A549 (cell line): ENCODE data around the gene LYST. TPM values are rescaled to one million over a fixed set of nuclear protein-coding genes. Genes with fewer than 3 reads are reported as not detected.

ENCODE experiments used
- ATAC-seq, 2 experiments: fragments of 200-7000 bp in 1 of 2; fragments of >200 bp in 1 of 2; cut with Nextera tagmentation in 1 of 2; cut with Tn5 transposase in 1 of 2; 3 replicates each; pipeline versions ENCODE4 v1.8.0 to v1.9.1; 2018 to 2020; ENCODE audit warnings: mild to moderate bottlenecking in 1 of 2, moderate library complexity in 1 of 2
- CTCF ChIA-PET: fragments of 300-600 bp; sonication (Branson Sonifier 250); formaldehyde crosslinking; extraction: SDS; loops from one replicate; lab custom pipeline; 2021; ENCODE audit warnings: antibody characterized with exemption, inconsistent platforms; lab: Yijun Ruan, JAX
- POLR2A ChIA-PET: fragments of 350-600 bp; formaldehyde crosslinking; extraction: SDS; loops from one replicate; lab custom pipeline; 2021; ENCODE audit warnings: antibody characterized with exemption, inconsistent platforms; lab: Yijun Ruan, JAX
- DNase-seq, 2 experiments: peaks; one replicate each; pipeline versions ENCODE4 v3.0.0 to v3.0.0-alpha.2; 2011 to 2016; ENCODE audit warnings: low read depth in 1 of 2, low spot score in 1 of 2
- FAIRE-seq: peaks from 2 replicates; lab custom pipeline; 2011; peaks lifted over from hg19 to GRCh38; lab: Jason Lieb, UNC
- H3K27ac ChIP-seq, 2 experiments: fragments of >200 bp; sonication (Bioruptor Twin); formaldehyde crosslinking; 3 replicates each; pipeline ENCODE4 v1.5.1; 2016 to 2017
- H3K4me1 ChIP-seq: fragments of >200 bp; sonication (Bioruptor Twin); formaldehyde crosslinking; 3 replicates; pipeline ENCODE4 v1.6.1; 2016
- H3K4me2 ChIP-seq: fragments of >200 bp; sonication (Bioruptor Twin); formaldehyde crosslinking; 3 replicates; pipeline ENCODE4 v1.6.1; 2016
- H3K4me3 ChIP-seq: fragments of >200 bp; sonication (Bioruptor Twin); formaldehyde crosslinking; 3 replicates; pipeline ENCODE4 v1.5.1; 2016
- H3K9me3 ChIP-seq: fragments of >200 bp; sonication (Bioruptor Twin); formaldehyde crosslinking; 3 replicates; pipeline ENCODE4 v1.6.1; 2016
- ATOH8 ChIP-seq: fragments of 250-450 bp; sonication (Bioruptor Pico); IDR thresholded peaks from 2 replicates; pipeline ENCODE4 v1.5.0; 2020; ENCODE audit warnings: low read depth, mild to moderate bottlenecking, moderate library complexity
- EHMT2 ChIP-seq: fragments of 200-600 bp; sonication (generic); IDR thresholded peaks from 2 replicates; pipeline ENCODE4 v1.6.1; 2016; ENCODE audit warnings: antibody characterized with exemption, low read depth, mild to moderate bottlenecking, moderate library complexity
- ESRRA ChIP-seq: fragments of 150-350 bp; IDR thresholded peaks from 2 replicates; pipeline ENCODE4 v1.6.1; 2014; ENCODE audit warnings: mild to moderate bottlenecking, low read length, borderline replicate concordance
- FOXS1 ChIP-seq: fragments of 250-450 bp; sonication (Bioruptor Pico); IDR thresholded peaks from 2 replicates; pipeline ENCODE4 v1.5.0; 2020; ENCODE audit warnings: mild to moderate bottlenecking, moderate library complexity
- GATA3 ChIP-seq: IDR thresholded peaks from 2 replicates; pipeline ENCODE4 v1.6.1; 2012; ENCODE audit warnings: borderline replicate concordance
- HEYL ChIP-seq: fragments of 250-450 bp; sonication (Bioruptor Pico); IDR thresholded peaks from 2 replicates; pipeline ENCODE4 v1.8.0; 2021; ENCODE audit warnings: mild to moderate bottlenecking, moderate library complexity
- HOXA7 ChIP-seq: fragments of 250-450 bp; sonication (Bioruptor Pico); IDR thresholded peaks from 2 replicates; pipeline ENCODE4 v1.5.0; 2020; ENCODE audit warnings: mild to moderate bottlenecking, moderate library complexity
- HOXB13 ChIP-seq: fragments of 250-450 bp; sonication (Bioruptor Pico); IDR thresholded peaks from 2 replicates; pipeline ENCODE4 v1.5.0; 2020; ENCODE audit warnings: low read depth, mild to moderate bottlenecking, moderate library complexity
- HOXB5 ChIP-seq: fragments of 250-450 bp; sonication (Bioruptor Pico); IDR thresholded peaks from 2 replicates; pipeline ENCODE4 v1.5.0; 2020; ENCODE audit warnings: mild to moderate bottlenecking, moderate library complexity
- JUNB ChIP-seq: fragments of >200 bp; sonication (Bioruptor Twin); formaldehyde crosslinking; IDR thresholded peaks from 2 replicates; pipeline ENCODE4 v1.6.1; 2016
- KDM5A ChIP-seq: fragments of 200-600 bp; sonication (generic); IDR thresholded peaks from 2 replicates; pipeline ENCODE4 v1.6.1; 2016; ENCODE audit warnings: antibody characterized with exemption, mild to moderate bottlenecking
- MAFK ChIP-seq: fragments of 450-650 bp; IDR thresholded peaks from 2 replicates; pipeline ENCODE4 v1.6.1; 2014; ENCODE audit not compliant: partially characterized antibody
- MYC ChIP-seq: IDR thresholded peaks from 2 replicates; pipeline ENCODE4 v1.6.1; 2012; ENCODE audit warnings: mild to moderate bottlenecking, inconsistent platforms, low read length, improper control_type of control experiment, borderline replicate concordance
- PHF8 ChIP-seq: fragments of 200-600 bp; sonication (generic); IDR thresholded peaks from 2 replicates; pipeline ENCODE4 v1.6.1; 2016; ENCODE audit warnings: low read depth, mild to moderate bottlenecking, antibody characterized with exemption, moderate library complexity, borderline replicate concordance
- POLR2A ChIP-seq: IDR thresholded peaks from 2 replicates; pipeline ENCODE4 v1.6.1; 2012; ENCODE audit warnings: mild to moderate bottlenecking, low read length
- POLR2AphosphoS2 ChIP-seq: conservative IDR thresholded peaks from 2 replicates; pipeline ENCODE4 v1.6.1; 2012; ENCODE audit warnings: low read length, improper control_type of control experiment, inconsistent platforms
- RAD21 ChIP-seq, 2 experiments: fragments of >200 bp in 1 of 2; sonication (Bioruptor Twin) in 1 of 2; formaldehyde crosslinking in 1 of 2; IDR thresholded peaks in 1 of 2; conservative IDR thresholded peaks in 1 of 2; 2 replicates in 1 of 2; 3 replicates in 1 of 2; pipeline ENCODE4 v1.6.1; 2012 to 2018; ENCODE audit warnings: inconsistent platforms in 1 of 2
- RARB ChIP-seq: fragments of 250-450 bp; sonication (Bioruptor Pico); IDR thresholded peaks from 2 replicates; pipeline ENCODE4 v1.8.0; 2021; ENCODE audit warnings: mild to moderate bottlenecking, moderate library complexity
- RFX5 ChIP-seq: fragments of 450-650 bp; IDR thresholded peaks from 2 replicates; pipeline ENCODE4 v1.7.1; 2014; ENCODE audit warnings: antibody characterized with exemption, mild to moderate bottlenecking, moderate library complexity
- SMC3 ChIP-seq: fragments of >200 bp; sonication (Bioruptor Twin); formaldehyde crosslinking; IDR thresholded peaks from 3 replicates; pipeline ENCODE4 v1.6.1; 2018; ENCODE audit warnings: inconsistent platforms
- SREBF2 ChIP-seq: fragments of 450-650 bp; IDR thresholded peaks from 2 replicates; pipeline ENCODE4 v1.6.1; 2014; ENCODE audit warnings: mild to moderate bottlenecking, moderate library complexity
- TFCP2L1 ChIP-seq: fragments of 250-450 bp; sonication (Bioruptor Pico); IDR thresholded peaks from 2 replicates; pipeline ENCODE4 v1.5.0; 2021; ENCODE audit warnings: mild to moderate bottlenecking
- TP53 ChIP-seq: fragments of 250-450 bp; sonication (Bioruptor Pico); IDR thresholded peaks from 2 replicates; pipeline ENCODE4 v1.5.0; 2021; ENCODE audit warnings: mild to moderate bottlenecking, moderate library complexity
- WGBS: methylation state at CpG from one replicate; pipeline ENCODE4 v1.1.6; 2017; ENCODE audit errors: missing lambda C conversion rate; 5-methylcytosine and 5-hydroxymethylcytosine counted together
- polyA plus RNA-seq, 4 experiments: library from polyadenylated mRNA; depleted of rRNA in 3 of 4; stranded (reverse); fragments of >200 nt; fragmentation: RNase III in 1 of 4; extraction: RNeasy Plus Mini Kit Qiagen cat#74134 plus additional on column Dnase treatment in 1 of 4; gene quantifications; 2 replicates in 3 of 4; 3 replicates in 1 of 4; pipeline ENCODE4 v1.2.3, GENCODE V29; 2011 to 2017
- TF ChIP-seq, protein P1 (sequence below): fragments of >200 bp; sonication (Bioruptor Twin); formaldehyde crosslinking; IDR thresholded peaks from 3 replicates; pipeline ENCODE4 v1.5.1; 2016
- TF ChIP-seq, protein P2 (sequence below): IDR thresholded peaks from 2 replicates; pipeline ENCODE4 v1.6.1; 2012
- TF ChIP-seq, protein P3 (sequence below): fragments of 450-650 bp; IDR thresholded peaks from 2 replicates; pipeline ENCODE4 v1.6.1; 2014; ENCODE audit warnings: antibody characterized with exemption
- TF ChIP-seq, protein P4 (sequence below): fragments of 150-350 bp; IDR thresholded peaks from 2 replicates; pipeline ENCODE4 v1.6.1; 2014; ENCODE audit warnings: low read depth, mild to moderate bottlenecking, low read length

The LYST gene
- polyA plus RNA-seq, 2 of the 4 experiments (the other 2 are of a cell fraction) = 2.5 to 9.4 TPM

DNA sequence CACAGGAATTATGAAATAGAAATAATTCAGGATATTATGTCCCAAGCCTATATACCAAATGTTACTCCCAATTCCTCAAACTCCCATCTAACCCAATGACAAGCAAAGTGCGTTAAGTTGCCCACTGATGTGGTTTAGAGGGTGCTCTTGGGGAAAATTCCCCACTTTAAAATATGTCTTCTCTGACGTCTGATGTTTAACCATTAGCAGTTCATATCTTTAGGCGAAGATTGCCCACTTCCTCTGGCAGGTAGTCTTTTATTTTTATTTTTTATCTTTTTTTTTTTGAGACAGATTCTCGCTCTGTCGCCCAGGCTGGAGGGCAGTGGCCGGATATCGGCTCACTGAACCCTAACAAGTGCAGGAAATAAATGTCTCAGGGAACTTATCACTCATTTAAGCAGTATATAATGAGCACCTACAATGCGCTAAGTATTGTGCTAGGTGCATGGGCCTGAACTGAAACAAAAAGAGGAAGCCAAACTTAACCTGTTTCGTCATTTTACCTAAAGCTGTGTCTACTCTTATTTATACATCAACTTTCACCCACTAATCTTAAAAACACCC lies 1.3 kb upstream of the LYST start:
- Histone ChIP-seq H3K4me1 (peaks cover 10% of the 10 kb centered on the region; the same call in 2 of the 3 replicates), H3K4me2 (peak overlapping the region; percentile 83), H3K27ac (peak overlapping the region; percentile 85 to 95), H3K9me3 (no peaks in the 10 kb centered on the region), H3K4me3 (peak overlapping the region; percentile 92; the same call in 2 of the 3 replicates)
- CTCF ChIA-PET = interaction anchor here (2.4 to 8.5 kb wide), 6 partner anchors 10 to 105 kb away, joined by 12 to 160 read pairs (median 22); no protein-coding TSS in a partner anchor
- 88% methylated on average over 9 of the region's 9 CpGs for WGBS
- POLR2A ChIA-PET = interaction anchor here (0.6 to 2.9 kb wide), 5 partner anchors 41 to 292 kb away, joined by 3 to 21 read pairs (median 7); no protein-coding TSS in a partner anchor
- no peak for DNase-seq
- no peak for ATAC-seq
- TF ChIP-seq HOXB13 (CRISPR knock-in tag) (no peak), SREBF2 (no peak), RFX5 (no peak), GATA3 (no peak), POLR2AphosphoS2 (no peak), HOXA7 (CRISPR knock-in tag) (no peak), MYC (no peak), JUNB (no peak), ESRRA (no peak), KDM5A (no peak), FOXS1 (no peak), EHMT2 (no peak), HEYL (no peak), PHF8 (no peak), RARB (CRISPR knock-in tag) (no peak), RAD21 (conservative IDR thresholded peaks at IDR 0.05 in 1 of 2, IDR thresholded peaks at IDR 0.05 in 1 of 2) (no peak)
- TF ChIP-seq, protein P1, sequence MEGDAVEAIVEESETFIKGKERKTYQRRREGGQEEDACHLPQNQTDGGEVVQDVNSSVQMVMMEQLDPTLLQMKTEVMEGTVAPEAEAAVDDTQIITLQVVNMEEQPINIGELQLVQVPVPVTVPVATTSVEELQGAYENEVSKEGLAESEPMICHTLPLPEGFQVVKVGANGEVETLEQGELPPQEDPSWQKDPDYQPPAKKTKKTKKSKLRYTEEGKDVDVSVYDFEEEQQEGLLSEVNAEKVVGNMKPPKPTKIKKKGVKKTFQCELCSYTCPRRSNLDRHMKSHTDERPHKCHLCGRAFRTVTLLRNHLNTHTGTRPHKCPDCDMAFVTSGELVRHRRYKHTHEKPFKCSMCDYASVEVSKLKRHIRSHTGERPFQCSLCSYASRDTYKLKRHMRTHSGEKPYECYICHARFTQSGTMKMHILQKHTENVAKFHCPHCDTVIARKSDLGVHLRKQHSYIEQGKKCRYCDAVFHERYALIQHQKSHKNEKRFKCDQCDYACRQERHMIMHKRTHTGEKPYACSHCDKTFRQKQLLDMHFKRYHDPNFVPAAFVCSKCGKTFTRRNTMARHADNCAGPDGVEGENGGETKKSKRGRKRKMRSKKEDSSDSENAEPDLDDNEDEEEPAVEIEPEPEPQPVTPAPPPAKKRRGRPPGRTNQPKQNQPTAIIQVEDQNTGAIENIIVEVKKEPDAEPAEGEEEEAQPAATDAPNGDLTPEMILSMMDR = no peak
- TF ChIP-seq, protein P2, sequence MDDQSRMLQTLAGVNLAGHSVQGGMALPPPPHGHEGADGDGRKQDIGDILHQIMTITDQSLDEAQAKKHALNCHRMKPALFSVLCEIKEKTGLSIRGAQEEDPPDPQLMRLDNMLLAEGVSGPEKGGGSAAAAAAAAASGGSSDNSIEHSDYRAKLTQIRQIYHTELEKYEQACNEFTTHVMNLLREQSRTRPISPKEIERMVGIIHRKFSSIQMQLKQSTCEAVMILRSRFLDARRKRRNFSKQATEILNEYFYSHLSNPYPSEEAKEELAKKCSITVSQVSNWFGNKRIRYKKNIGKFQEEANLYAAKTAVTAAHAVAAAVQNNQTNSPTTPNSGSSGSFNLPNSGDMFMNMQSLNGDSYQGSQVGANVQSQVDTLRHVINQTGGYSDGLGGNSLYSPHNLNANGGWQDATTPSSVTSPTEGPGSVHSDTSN = no peak
- no peak for FAIRE-seq

DNA sequence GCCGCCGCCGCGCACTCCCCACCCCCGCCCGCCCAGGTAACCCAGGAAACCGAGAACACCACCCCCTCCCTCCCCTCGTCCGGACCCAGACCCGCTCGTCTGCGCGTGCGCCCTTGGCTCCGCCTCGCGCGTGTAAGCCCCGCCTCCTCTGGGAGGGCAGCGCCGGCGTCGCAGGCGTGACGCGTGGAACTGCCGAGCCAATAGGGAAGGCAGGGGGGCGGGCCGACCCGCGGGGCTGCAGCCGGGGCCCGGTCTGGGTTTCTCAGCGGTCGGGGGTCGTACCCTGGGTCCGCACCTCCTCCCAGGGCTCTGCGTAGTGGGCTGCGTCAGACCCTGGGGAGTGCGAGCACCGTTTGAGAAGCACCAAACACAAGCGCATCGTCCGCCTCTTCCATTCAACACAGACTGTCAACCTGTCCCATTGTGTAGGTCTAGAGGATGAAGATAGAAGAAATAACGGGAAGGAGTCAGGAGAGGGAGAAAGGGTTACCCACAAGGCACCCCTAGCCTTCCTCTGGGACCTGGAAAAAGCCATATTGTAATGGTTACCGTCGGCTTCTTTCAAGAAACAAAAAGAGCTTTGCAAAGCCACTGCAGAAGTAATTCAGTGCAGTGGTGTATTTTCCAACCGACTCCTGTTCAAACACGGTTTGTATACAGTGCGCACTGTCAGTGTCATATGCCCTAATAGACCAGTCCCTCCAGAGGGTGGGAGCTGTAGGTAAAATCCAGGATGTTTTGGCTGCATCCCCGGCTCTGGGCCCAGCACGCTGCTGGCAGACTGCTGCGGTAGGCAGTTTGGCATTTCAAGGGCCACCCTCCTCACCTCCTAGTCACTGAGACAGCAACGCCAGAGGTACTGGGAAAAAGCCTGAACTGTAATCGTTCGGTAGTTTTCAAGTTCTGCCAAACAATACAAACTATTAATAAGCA lies 473 bp upstream of the LYST start:
- FAIRE-seq (no peak), ATAC-seq (peak; percentile 89 to 90), DNase-seq (peak; percentile 83 to 94)
- Histone ChIP-seq H3K4me3 (peak overlapping the region; percentile 92), H3K9me3 (no peaks in the 10 kb centered on the region), H3K27ac (peak overlapping the region; percentile 85 to 95), H3K4me1 (peaks cover 10% of the 10 kb centered on the region; the same call in 2 of the 3 replicates), H3K4me2 (peak overlapping the region; percentile 83)
- ChIA-PET POLR2A (interaction anchor here (0.6 to 2.9 kb wide), 7 partner anchors 13 to 104 kb away, joined by 3 to 21 read pairs (median 4); no protein-coding TSS in a partner anchor), CTCF (interaction anchor here (0.7 to 8.5 kb wide), 28 partner anchors 8 to 363 kb away, joined by 3 to 160 read pairs (median 8); partner anchors contain the start of gene B3GALNT2)
- whole genome bisulfite sequencing = 4% methylated on average over 20 of the region's 56 CpGs
- TF ChIP-seq, protein P3, sequence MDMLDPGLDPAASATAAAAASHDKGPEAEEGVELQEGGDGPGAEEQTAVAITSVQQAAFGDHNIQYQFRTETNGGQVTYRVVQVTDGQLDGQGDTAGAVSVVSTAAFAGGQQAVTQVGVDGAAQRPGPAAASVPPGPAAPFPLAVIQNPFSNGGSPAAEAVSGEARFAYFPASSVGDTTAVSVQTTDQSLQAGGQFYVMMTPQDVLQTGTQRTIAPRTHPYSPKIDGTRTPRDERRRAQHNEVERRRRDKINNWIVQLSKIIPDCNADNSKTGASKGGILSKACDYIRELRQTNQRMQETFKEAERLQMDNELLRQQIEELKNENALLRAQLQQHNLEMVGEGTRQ = no peak
- TF ChIP-seq, protein P2 = no peak
- TF ChIP-seq MAFK = peak; percentile 62
- TF ChIP-seq TFCP2L1 (CRISPR knock-in tag) = no peak
- TF ChIP-seq SMC3 = 0 out of 3 replicates have a peak, but pooled peaks have one; percentile 8
- peak; percentile 63 for TF ChIP-seq PHF8
- TF ChIP-seq KDM5A = no peak
- no peak for TF ChIP-seq FOXS1
- TF ChIP-seq GATA3 = no peak
- peak; percentile 90 for TF ChIP-seq POLR2A
- TF ChIP-seq, protein P4, sequence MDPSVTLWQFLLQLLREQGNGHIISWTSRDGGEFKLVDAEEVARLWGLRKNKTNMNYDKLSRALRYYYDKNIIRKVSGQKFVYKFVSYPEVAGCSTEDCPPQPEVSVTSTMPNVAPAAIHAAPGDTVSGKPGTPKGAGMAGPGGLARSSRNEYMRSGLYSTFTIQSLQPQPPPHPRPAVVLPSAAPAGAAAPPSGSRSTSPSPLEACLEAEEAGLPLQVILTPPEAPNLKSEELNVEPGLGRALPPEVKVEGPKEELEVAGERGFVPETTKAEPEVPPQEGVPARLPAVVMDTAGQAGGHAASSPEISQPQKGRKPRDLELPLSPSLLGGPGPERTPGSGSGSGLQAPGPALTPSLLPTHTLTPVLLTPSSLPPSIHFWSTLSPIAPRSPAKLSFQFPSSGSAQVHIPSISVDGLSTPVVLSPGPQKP = no peak
- TF ChIP-seq ATOH8 = no peak
- TF ChIP-seq HOXB5 (CRISPR knock-in tag) = no peak
- no peak for TF ChIP-seq TP53 (CRISPR knock-in tag)
